Measurements from ENCODE around the gene PLEKHM3.

The PLEKHM3 gene

GRCh38 chr2:207925601-207926000 lies 99.7 kb downstream of the PLEKHM3 start (continued):
- TF ChIP-seq ZNF776 (tag by site-specific recombination; IDR thresholded peaks at IDR 0.05; ENCODE audit: borderline replicate concordance) (no peak), ZNF670 (tag by site-specific recombination; IDR thresholded peaks at IDR 0.05; ENCODE audit: low read depth) (no peak), ZNF121 (tag by site-specific recombination; IDR thresholded peaks at IDR 0.05) (no peak), YY2 (tag by site-specific recombination; IDR thresholded peaks at IDR 0.05) (no peak)

GRCh38 chr2:207921606-207922005 lies 103.7 kb downstream of the PLEKHM3 start:
- Histone ChIP-seq H3K9me3 (ENCODE audit: control insufficient read depth, insufficient read depth, low read depth, low read length) (no peaks in the 10 kb centered on the region), H3K4me1 (ENCODE audit: control insufficient read depth, insufficient read depth, low read length) (peaks cover 7% of the 10 kb centered on the region), H3K4me3 (ENCODE audit: low read depth, low read length) (no peak overlapping the region), H3K27ac (ENCODE audit: extremely low read depth, low read depth, low read length) (no peak overlapping the region), H3K36me3 (ENCODE audit: control insufficient read depth in 2 of 2, insufficient read depth in 1 of 2, low read length in 2 of 2) (peaks cover 0 to 3% of the 10 kb centered on the region in 2 experiments; a peak in 1 of 3 replicates)
- TF ChIP-seq ZNF777 (tag by site-specific recombination; IDR thresholded peaks at IDR 0.05; ENCODE audit: borderline replicate concordance) (no peak), HOXA7 (CRISPR knock-in tag; IDR thresholded peaks at IDR 0.05; ENCODE audit: borderline replicate concordance) (no peak), ZNF843 (tag by site-specific recombination; IDR thresholded peaks at IDR 0.05) (no peak), KLF16 (tag by site-specific recombination; IDR thresholded peaks at IDR 0.05) (no peak), ZNF518A (tag by site-specific recombination; conservative IDR thresholded peaks at IDR 0.05; ENCODE audit: low read depth) (no peak), ZNF544 (tag by site-specific recombination; IDR thresholded peaks at IDR 0.05) (no peak), ZNF677 (tag by site-specific recombination; IDR thresholded peaks at IDR 0.05) (no peak), HOXD13 (CRISPR knock-in tag; IDR thresholded peaks at IDR 0.05; ENCODE audit: borderline replicate concordance) (no peak)
- ChIA-PET CTCF (interaction anchor here (0.6 to 0.9 kb wide), 3 partner anchors 12 to 521 kb away, joined by 3 to 4 read pairs (median 3); no protein-coding TSS in a partner anchor), POLR2A (no interaction called here)

GRCh38 chr2:207920721-207921120 lies 104.6 kb downstream of the PLEKHM3 start:
- no peaks in the 10 kb centered on the region for H3K9me3 ChIP-seq (ENCODE audit: control insufficient read depth, insufficient read depth, low read depth, low read length)
- H3K27ac ChIP-seq (ENCODE audit: extremely low read depth, low read depth, low read length) = no peak overlapping the region
- TF ChIP-seq ZNF707 (tag by site-specific recombination; IDR thresholded peaks at IDR 0.05) = no peak
- TF ChIP-seq ZBTB11 (tag by site-specific recombination; conservative IDR thresholded peaks at IDR 0.05; ENCODE audit: low read depth) = no peak
- TF ChIP-seq ZBTB21 (tag by site-specific recombination; IDR thresholded peaks at IDR 0.05) = no peak
- no peak overlapping the region for H3K4me3 ChIP-seq (ENCODE audit: low read depth, low read length)
- CTCF ChIA-PET = interaction anchor here (0.7 kb wide), 1 partner anchor 1169 kb away, joined by 4 read pairs; no protein-coding TSS in a partner anchor
- no peaks in the 10 kb centered on the region for H3K4me1 ChIP-seq (ENCODE audit: control insufficient read depth, insufficient read depth, low read length)
- POLR2A ChIA-PET = no interaction called here
- peaks cover 0 to 3% of the 10 kb centered on the region in 2 experiments; a peak in 1 of 3 replicates for H3K36me3 ChIP-seq (ENCODE audit: control insufficient read depth in 2 of 2, insufficient read depth in 1 of 2, low read length in 2 of 2)
